Stimulated activated CD8-positive, alpha-beta memory T cell treated with anti-CD3 and anti-CD28 coated beads, Interleukin-4, amount 100 ng/mL, for 1 hour (primary cell): ENCODE measurements around the gene IFI44.
A peak's percentile ranks its signal among the peaks of the same experiment; 100 is the strongest.

Experiments
- DNase-seq, 2 donors: peaks; one replicate each; pipeline ENCODE4 v3.0.0-alpha.2; 2020; ENCODE audit warnings: low read depth in 2 of 2, low spot score in 1 of 2

Gene IFI44

GRCh38 chr1:78651241-78651640, 1.6 kb downstream of the IFI44 start:
- no peak for DNase-seq

- DNase-seq = no peak
These were observed 2.5 kb downstream of the IFI44 start for GRCh38 chr1:78652019-78652560.

GRCh38 chr1:78658901-78659300, 9.3 kb downstream of the IFI44 start:
- DNase-seq = no peak

- DNase-seq = no peak
These were observed 14.3 kb downstream of the IFI44 start for GRCh38 chr1:78663923-78664322.

- DNase-seq = no peak
These were observed 15.1 kb downstream of the IFI44 start for GRCh38 chr1:78664763-78665162.

GRCh38 chr1:78665809-78666208, 16.2 kb downstream of the IFI44 start:
- no peak for DNase-seq

- DNase-seq = no peak
These were observed 18.3 kb downstream of the IFI44 start for GRCh38 chr1:78667939-78668338.

- DNase-seq = no peak
These were observed 18.8 kb downstream of the IFI44 start for GRCh38 chr1:78668427-78668826.

GRCh38 chr1:78672428-78672827, 22.8 kb downstream of the IFI44 start:
- DNase-seq = no peak

GRCh38 chr1:78673120-78673519, 23.5 kb downstream of the IFI44 start:
- DNase-seq = no peak

- DNase-seq = peak; percentile 10 to 20
These were observed 26.8 kb downstream of the IFI44 start for GRCh38 chr1:78676347-78676982.

- no peak for DNase-seq
These were observed 27.4 kb downstream of the IFI44 start for GRCh38 chr1:78676993-78677392.

- no peak for DNase-seq
These were observed 28.2 kb downstream of the IFI44 start for GRCh38 chr1:78677788-78678187.

GRCh38 chr1:78678324-78678723, 28.7 kb downstream of the IFI44 start:
- no peak for DNase-seq

- DNase-seq = no peak
These were observed 31.6 kb downstream of the IFI44 start for GRCh38 chr1:78681265-78681664.

- DNase-seq = no peak
These were observed 32.9 kb downstream of the IFI44 start for GRCh38 chr1:78682496-78682895.

GRCh38 chr1:78683079-78683478, 33.4 kb downstream of the IFI44 start:
- no peak for DNase-seq

- no peak for DNase-seq
These were observed 37.7 kb downstream of the IFI44 start for GRCh38 chr1:78687315-78687714.

- DNase-seq = no peak
These were observed 38.3 kb downstream of the IFI44 start for GRCh38 chr1:78687914-78688313.

- DNase-seq = no peak
These were observed 39.1 kb downstream of the IFI44 start for GRCh38 chr1:78688697-78689096.

- no peak for DNase-seq
These were observed 40.9 kb downstream of the IFI44 start for GRCh38 chr1:78690516-78690915.

- DNase-seq = no peak
These were observed 42.5 kb downstream of the IFI44 start for GRCh38 chr1:78691995-78692747.

GRCh38 chr1:78699813-78700212, 50.2 kb downstream of the IFI44 start:
- DNase-seq = no peak
